Measurements from ENCODE around the gene EXOC3L4. TPM values are rescaled to one million over a fixed set of nuclear protein-coding genes. Genes with fewer than 3 reads are reported as not detected.

The EXOC3L4 gene
- total and polyA plus RNA-seq, 9 of the 15 experiments (the other 6 are each of a cell fraction or from before 2014, with no cell fraction given): 0.10 to 6.7 (median 0.98) TPM; not detected in 1

DNA sequence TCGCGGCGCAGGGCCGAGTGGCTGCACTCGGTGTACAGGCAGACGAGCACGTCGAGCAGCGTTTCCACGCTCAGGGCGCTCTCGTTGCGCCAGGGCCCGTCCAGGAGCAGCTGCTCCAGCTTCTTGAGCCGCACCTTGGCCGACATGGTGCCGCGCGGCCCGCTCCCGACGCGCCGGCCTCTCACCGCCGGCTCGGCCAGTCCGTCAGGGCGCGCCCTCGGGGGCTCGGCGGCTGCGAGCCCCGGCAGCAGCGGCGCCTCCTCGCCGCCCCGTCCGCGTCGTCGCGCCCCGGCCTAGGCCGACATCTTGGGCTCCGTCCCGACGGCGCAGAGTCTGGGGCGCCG is 37.5 kb upstream of the EXOC3L4 start (continued):
- TF ChIP-seq ZNF133 (CRISPR knock-in tag; IDR thresholded peaks at IDR 0.05) (no peak), ZNF407 (IDR thresholded peaks at IDR 0.05; ENCODE audit: low read depth) (no peak), MAFF (IDR thresholded peaks at IDR 0.05; ENCODE audit: low read length) (no peak), PHB2 (IDR thresholded peaks at IDR 0.05; ENCODE audit: low read depth) (no peak), RBFOX2 (IDR thresholded peaks at IDR 0.05; ENCODE audit: low read depth, low read length) (0 out of 2 replicates have a peak, but pooled peaks have one; percentile 27), KHSRP (IDR thresholded peaks at IDR 0.05) (no peak), ZNF444 (CRISPR knock-in tag; IDR thresholded peaks at IDR 0.05) (no peak), TCF7L2 (IDR thresholded peaks at IDR 0.05; ENCODE audit: low read depth, low read length) (no peak), DDX20 (tag; IDR thresholded peaks at IDR 0.05; ENCODE audit: low read depth) (no peak), RBBP5 (IDR thresholded peaks at IDR 0.05; ENCODE audit: borderline replicate concordance, insufficient read depth, low read length, poor library complexity, severe bottlenecking) (peak; percentile 63)
- TF ChIP-seq, protein P1, sequence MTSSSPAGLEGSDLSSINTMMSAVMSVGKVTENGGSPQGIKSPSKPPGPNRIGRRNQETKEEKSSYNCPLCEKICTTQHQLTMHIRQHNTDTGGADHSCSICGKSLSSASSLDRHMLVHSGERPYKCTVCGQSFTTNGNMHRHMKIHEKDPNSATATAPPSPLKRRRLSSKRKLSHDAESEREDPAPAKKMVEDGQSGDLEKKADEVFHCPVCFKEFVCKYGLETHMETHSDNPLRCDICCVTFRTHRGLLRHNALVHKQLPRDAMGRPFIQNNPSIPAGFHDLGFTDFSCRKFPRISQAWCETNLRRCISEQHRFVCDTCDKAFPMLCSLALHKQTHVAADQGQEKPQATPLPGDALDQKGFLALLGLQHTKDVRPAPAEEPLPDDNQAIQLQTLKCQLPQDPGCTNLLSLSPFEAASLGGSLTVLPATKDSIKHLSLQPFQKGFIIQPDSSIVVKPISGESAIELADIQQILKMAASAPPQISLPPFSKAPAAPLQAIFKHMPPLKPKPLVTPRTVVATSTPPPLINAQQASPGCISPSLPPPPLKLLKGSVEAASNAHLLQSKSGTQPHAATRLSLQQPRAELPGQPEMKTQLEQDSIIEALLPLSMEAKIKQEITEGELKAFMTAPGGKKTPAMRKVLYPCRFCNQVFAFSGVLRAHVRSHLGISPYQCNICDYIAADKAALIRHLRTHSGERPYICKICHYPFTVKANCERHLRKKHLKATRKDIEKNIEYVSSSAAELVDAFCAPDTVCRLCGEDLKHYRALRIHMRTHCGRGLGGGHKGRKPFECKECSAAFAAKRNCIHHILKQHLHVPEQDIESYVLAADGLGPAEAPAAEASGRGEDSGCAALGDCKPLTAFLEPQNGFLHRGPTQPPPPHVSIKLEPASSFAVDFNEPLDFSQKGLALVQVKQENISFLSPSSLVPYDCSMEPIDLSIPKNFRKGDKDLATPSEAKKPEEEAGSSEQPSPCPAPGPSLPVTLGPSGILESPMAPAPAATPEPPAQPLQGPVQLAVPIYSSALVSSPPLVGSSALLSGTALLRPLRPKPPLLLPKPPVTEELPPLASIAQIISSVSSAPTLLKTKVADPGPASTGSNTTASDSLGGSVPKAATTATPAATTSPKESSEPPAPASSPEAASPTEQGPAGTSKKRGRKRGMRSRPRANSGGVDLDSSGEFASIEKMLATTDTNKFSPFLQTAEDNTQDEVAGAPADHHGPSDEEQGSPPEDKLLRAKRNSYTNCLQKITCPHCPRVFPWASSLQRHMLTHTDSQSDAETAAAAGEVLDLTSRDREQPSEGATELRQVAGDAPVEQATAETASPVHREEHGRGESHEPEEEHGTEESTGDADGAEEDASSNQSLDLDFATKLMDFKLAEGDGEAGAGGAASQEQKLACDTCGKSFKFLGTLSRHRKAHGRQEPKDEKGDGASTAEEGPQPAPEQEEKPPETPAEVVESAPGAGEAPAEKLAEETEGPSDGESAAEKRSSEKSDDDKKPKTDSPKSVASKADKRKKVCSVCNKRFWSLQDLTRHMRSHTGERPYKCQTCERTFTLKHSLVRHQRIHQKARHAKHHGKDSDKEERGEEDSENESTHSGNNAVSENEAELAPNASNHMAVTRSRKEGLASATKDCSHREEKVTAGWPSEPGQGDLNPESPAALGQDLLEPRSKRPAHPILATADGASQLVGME (CRISPR knock-in tag; IDR thresholded peaks at IDR 0.05): no peak
- TF ChIP-seq, protein P2, sequence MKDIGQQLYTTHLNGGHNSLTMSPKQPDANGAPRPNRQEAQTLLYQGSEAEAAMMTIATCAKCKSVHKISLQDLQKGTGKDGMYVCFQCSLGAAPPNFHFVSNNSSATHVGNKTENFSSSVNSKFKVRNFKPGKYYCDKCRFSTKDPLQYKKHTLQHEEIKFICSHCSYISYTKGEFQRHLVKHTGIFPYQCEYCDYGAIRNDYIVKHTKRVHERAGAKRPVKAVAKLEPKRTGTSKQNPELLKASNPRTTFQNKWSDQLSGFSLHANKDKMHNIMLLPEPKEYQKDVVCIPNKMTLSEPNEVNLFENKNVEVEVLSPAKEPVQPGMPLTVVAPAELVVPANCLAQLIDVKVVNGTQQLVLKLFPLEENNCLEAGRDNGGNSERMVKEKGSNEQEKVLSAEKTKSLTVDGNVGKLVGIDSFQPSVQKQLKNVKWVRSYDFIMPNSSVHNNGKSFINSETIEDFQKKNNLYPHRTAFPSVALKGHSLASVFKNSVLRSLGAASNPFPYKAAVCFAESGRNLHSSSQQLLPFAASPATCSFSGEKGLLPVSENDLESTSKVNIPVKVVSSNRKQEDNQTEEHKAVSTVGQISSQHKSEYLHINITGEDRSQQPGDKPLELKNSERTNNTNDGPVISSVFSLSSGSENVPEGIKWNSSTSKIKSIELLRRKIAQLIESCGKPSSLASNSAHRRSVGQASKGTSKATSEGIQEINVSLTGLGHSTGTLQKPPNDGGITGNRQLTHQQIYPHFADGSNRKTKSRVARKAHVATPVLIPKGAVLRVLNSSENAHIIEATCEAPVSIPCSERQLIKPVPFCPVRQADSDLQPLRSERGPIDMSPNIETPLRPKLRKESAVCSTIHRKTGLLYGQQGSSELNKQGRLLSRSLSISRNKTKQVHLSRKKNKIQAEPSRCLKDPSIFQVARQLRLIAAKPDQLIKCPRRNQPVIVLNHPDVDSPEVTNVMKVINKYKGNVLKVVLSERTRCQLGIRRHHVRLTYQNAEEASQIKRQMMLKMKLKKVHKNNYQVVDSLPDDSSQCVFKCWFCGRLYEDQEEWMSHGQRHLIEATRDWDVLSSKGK (CRISPR knock-in tag; IDR thresholded peaks at IDR 0.05): no peak
